ENCODE results near the gene IFT25. TPM values are rescaled to one million over a fixed set of nuclear protein-coding genes. Genes with fewer than 3 reads are reported as not detected.

The IFT25 gene
- total and polyA plus RNA-seq, 2 of the 13 experiments (the other 11 are each of a cell fraction or from before 2014, with no cell fraction given) = 19.7 to 48.0 TPM

DNA sequence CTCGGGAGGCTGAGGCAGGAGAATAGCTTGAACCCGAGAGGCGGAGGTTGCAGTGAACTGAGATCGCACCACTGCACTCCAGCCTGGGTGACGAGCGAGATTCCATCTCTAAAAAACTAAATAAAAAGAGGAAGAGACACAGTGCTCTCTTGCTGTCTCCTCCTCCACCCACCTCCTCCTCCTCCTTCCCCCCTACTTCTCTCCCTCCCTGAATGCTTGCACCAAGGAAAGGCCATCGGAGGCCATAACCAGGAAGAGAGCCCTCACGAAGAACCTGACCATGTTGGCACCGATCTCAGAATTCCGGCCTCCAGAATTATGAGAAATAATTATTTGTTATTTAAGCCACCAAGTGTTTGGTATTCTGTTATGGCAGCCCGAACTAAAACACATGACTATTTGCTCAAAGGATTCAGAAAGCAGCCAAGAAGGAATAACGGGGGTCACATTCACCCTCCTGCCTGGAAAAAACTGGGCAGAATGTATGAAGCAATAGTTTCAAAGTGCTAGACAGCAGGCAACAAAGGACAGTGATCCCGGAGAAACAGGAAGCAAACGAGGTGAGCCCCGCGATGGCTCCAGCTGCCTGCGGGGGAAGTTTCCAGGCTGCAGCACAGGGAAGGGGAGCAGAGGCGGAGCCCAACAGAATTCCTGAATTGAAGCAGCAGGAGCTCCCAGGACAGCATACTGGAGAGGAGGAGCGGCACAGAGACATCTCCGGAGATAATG is 36.7 kb upstream of the IFT25 start (continued):
- TF ChIP-seq, protein P1, sequence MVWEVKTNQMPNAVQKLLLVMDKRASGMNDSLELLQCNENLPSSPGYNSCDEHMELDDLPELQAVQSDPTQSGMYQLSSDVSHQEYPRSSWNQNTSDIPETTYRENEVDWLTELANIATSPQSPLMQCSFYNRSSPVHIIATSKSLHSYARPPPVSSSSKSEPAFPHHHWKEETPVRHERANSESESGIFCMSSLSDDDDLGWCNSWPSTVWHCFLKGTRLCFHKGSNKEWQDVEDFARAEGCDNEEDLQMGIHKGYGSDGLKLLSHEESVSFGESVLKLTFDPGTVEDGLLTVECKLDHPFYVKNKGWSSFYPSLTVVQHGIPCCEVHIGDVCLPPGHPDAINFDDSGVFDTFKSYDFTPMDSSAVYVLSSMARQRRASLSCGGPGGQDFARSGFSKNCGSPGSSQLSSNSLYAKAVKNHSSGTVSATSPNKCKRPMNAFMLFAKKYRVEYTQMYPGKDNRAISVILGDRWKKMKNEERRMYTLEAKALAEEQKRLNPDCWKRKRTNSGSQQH (CRISPR knock-in tag; IDR thresholded peaks at IDR 0.05; ENCODE audit: low read depth) = peak; percentile 61; the same call in 1 of the 2 replicates
- TF ChIP-seq TBP (CRISPR knock-in tag; IDR thresholded peaks at IDR 0.05) (no peak), HDAC1 (CRISPR knock-in tag; IDR thresholded peaks at IDR 0.05) (peak; percentile 54; the same call in 1 of the 2 replicates), REPIN1 (CRISPR knock-in tag; IDR thresholded peaks at IDR 0.05; ENCODE audit: borderline replicate concordance, low read depth) (0 out of 2 replicates have a peak, but pooled peaks have one; percentile 48), SRSF1 (optimal IDR thresholded peaks at IDR 0.05; ENCODE audit: low read depth, low read length) (no peak)
- TF ChIP-seq, protein P2, sequence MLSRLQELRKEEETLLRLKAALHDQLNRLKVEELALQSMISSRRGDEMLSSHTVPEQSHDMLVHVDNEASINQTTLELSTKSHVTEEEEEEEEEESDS (CRISPR knock-in tag; IDR thresholded peaks at IDR 0.05; ENCODE audit: borderline replicate concordance) = 0 out of 2 replicates have a peak, but pooled peaks have one; percentile 56

DNA sequence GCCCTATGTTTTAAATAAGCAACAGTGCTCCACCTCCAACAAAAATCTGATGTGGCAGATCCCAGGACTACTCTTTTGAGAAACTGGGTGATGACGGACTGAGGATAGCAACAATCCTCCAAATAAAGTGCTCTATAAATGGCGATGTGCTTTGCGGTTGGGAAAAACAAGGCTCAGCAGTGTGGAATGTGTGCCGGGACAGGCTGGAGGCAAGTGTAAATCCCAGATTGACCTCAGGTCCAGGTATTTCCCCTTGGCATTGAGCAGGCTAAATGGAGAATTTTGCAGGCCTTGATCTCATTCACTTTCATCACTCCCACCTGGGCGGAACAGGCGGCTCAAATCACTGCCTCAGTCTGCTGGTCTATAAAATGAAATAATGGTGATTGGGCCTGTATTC is 35.7 kb upstream of the IFT25 start:
- Histone ChIP-seq H2AFZ (ENCODE audit: low read length) (peak overlapping the region; percentile 9), H3K9ac (ENCODE audit: insufficient read depth, low read depth, low read length) (no peak overlapping the region; the same call in 1 of the 2 replicates), H4K20me1 (ENCODE audit: insufficient read depth, low read length) (no peaks in the 10 kb centered on the region), H3K4me2 (ENCODE audit: low read depth, low read length) (peak overlapping the region; percentile 36), H3K79me2 (ENCODE audit: insufficient read depth, low read length) (no peaks in the 10 kb centered on the region), H3K4me3 (replicated peaks in 1 of 3; ENCODE audit: insufficient read depth in 1 of 3, low read depth in 2 of 3, low read length in 3 of 3) (no peak overlapping the region), H3K36me3 (replicated peaks in 1 of 2; ENCODE audit: control insufficient read depth in 1 of 2, insufficient read depth in 2 of 2, low read length in 2 of 2) (no peaks in the 10 kb centered on the region), H3K27ac (ENCODE audit: extremely low read length, insufficient read depth, low read length) (no peak overlapping the region), H3K4me1 (ENCODE audit: insufficient read depth, low read length) (peaks cover 47% of the 10 kb centered on the region), H3K9me3 (ENCODE audit: low read length) (no peaks in the 10 kb centered on the region), H3K27me3 (ENCODE audit: control insufficient read depth in 1 of 2, insufficient read depth in 2 of 2, low read length in 2 of 2) (no peaks in the 10 kb centered on the region)
- ATAC-seq (peak; percentile 76), DNase-seq (ENCODE audit: low spot score) (peak; percentile 82), FAIRE-seq (peak; percentile 66)
- CTCF ChIA-PET (ENCODE audit: low intra/inter-chr PET ratio, low total read pairs) = no interaction called here
- in situ Hi-C loops (cut with HindIII; ENCODE audit: extremely low pct_ligation_motif_present, low pct_unique_long_range_greater_than_20kb) (no loop called here), intact Hi-C loops (cut with micrococcal nuclease; ENCODE audit: unreplicated experiment) (no loop called here)
- POLR2A ChIA-PET = interaction anchor here (2.9 kb wide), 1 partner anchor 36 kb away, joined by 15 read pairs; the partner anchor contains the start of gene LDLRAD1
- WGBS (ENCODE audit: low lambda C conversion rate) = 40% methylated on average over 6 of the region's 6 CpGs
- no TSS peak for BruUV-seq (replicated peaks)
- TF ChIP-seq, protein P3, sequence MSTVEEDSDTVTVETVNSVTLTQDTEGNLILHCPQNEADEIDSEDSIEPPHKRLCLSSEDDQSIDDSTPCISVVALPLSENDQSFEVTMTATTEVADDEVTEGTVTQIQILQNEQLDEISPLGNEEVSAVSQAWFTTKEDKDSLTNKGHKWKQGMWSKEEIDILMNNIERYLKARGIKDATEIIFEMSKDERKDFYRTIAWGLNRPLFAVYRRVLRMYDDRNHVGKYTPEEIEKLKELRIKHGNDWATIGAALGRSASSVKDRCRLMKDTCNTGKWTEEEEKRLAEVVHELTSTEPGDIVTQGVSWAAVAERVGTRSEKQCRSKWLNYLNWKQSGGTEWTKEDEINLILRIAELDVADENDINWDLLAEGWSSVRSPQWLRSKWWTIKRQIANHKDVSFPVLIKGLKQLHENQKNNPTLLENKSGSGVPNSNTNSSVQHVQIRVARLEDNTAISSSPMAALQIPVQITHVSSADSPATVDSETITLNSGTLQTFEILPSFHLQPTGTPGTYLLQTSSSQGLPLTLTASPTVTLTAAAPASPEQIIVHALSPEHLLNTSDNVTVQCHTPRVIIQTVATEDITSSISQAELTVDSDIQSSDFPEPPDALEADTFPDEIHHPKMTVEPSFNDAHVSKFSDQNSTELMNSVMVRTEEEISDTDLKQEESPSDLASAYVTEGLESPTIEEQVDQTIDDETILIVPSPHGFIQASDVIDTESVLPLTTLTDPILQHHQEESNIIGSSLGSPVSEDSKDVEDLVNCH (CRISPR knock-in tag; IDR thresholded peaks at IDR 0.05) = no peak
- TF ChIP-seq ZFX (CRISPR knock-in tag; IDR thresholded peaks at IDR 0.05; ENCODE audit: low read depth) (peak; percentile 22; the same call in 1 of the 2 replicates), ZNF652 (CRISPR knock-in tag; IDR thresholded peaks at IDR 0.05; ENCODE audit: borderline replicate concordance, low read depth) (no peak), MED1 (CRISPR knock-in tag; IDR thresholded peaks at IDR 0.05) (0 out of 2 replicates have a peak, but pooled peaks have one; percentile 24), GFI1 (CRISPR knock-in tag; IDR thresholded peaks at IDR 0.05; ENCODE audit: borderline replicate concordance) (peak; percentile 88), RXRA (CRISPR knock-in tag; IDR thresholded peaks at IDR 0.05) (peak; percentile 29; the same call in 1 of the 2 replicates), PRMT3 (CRISPR knock-in tag; IDR thresholded peaks at IDR 0.05; ENCODE audit: borderline replicate concordance, low read depth) (no peak), DNMT1 (CRISPR knock-in tag; IDR thresholded peaks at IDR 0.05) (no peak), HMG20B (CRISPR knock-in tag; conservative IDR thresholded peaks at IDR 0.05) (0 out of 2 replicates have a peak, but pooled peaks have one; percentile 26), FOSL2 (CRISPR knock-in tag; IDR thresholded peaks at IDR 0.05) (0 out of 2 replicates have a peak, but pooled peaks have one; percentile 7), SRY (CRISPR knock-in tag; IDR thresholded peaks at IDR 0.05) (no peak), SALL1 (CRISPR knock-in tag; IDR thresholded peaks at IDR 0.05) (peak; percentile 25; the same call in 1 of the 2 replicates)
- TF ChIP-seq, protein P4, sequence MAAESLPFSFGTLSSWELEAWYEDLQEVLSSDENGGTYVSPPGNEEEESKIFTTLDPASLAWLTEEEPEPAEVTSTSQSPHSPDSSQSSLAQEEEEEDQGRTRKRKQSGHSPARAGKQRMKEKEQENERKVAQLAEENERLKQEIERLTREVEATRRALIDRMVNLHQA (CRISPR knock-in tag; IDR thresholded peaks at IDR 0.05) = no peak

Data from HepG2 (cell line).